Activated CD8-positive, alpha-beta memory T cell treated with anti-CD3 and anti-CD28 coated beads for 1 hour (primary cell): ENCODE data around the gene BIRC5.

Source experiments
- DNase-seq, 2 donors: peaks; one replicate each; pipeline ENCODE4 v3.0.0-alpha.2; 2020; ENCODE audit warnings: low read depth in 1 of 2; ENCODE audit errors: extremely low read depth in 1 of 2

The BIRC5 gene

GRCh38 chr17:78271419-78272170 is 57.5 kb downstream of the BIRC5 start:
- no peak for DNase-seq

- DNase-seq, result peak in 1 of 2 donors; percentile 27
Measured at GRCh38 chr17:78272181-78272913, 58.3 kb downstream of the BIRC5 start.

DNA sequence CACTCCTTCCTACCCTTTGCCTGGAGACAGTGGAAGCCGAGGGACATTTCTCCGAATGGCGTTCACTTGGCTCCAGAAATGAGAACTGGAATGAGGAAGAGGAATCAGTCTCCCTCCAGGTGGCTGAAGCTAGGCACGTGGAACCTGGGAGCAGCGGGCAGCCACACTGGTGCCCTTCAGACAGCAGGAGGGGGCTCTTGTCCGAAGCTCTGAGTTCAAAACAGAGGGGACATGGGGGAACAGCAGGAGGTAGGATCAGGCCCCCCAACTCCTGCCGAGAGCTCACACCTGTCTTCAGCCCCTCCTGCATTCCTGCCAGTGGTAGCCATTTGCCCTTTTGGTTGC is 58.8 kb downstream of the BIRC5 start:
- DNase-seq, result no peak

DNA sequence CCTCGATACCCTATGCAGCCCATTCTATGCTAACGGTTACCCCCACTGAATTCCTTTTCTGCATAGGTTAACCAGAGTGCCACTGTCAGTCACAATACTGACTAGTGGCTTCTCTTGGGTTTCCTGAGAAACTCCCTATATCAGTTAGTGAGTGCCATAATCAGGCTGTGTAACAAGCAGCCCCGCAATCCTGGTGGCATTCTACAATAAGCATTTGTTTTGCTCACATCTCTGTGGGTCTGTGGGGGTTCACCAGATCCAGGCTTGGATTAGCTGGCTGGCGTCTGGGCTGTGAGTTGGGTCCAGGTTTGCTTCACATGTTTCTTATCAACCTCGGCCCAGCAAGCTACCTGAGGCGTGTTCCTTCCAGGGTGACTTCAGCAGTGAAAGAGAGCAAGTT is 59.8 kb downstream of the BIRC5 start:
- no peak for DNase-seq
